ENCODE results near the gene TXLNA.
A peak's percentile ranks its signal among the peaks of the same experiment; 100 is the strongest.

The TXLNA gene

DNA sequence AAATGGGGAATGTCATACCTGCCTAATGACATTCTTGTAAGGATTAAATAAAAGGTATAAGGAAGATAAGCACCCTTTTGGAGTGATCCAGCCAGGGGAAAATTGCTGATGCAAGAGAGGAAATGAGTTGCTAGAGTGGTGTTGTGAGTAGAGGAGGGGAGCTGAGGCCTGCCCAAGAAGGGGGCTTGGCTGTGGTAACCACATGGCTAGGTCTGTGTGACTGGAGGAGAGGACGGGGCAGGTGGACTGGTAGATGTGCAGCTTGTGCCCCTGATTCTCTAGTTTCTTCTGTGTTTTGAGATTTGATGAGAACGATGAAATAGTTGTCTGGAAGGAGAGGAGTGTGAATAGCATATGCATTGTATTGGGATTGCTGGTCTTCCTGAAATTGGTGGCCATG is 6.6 kb downstream of the TXLNA start:
- DNase-seq = no peak

- no peak for DNase-seq
These were observed 7.0 kb downstream of the TXLNA start for GRCh38 chr1:32186491-32186890.

GRCh38 chr1:32187850-32188249 is 8.4 kb downstream of the TXLNA start:
- DNase-seq = no peak

GRCh38 chr1:32192220-32192948 is 12.9 kb downstream of the TXLNA start:
- DNase-seq = no peak

DNA sequence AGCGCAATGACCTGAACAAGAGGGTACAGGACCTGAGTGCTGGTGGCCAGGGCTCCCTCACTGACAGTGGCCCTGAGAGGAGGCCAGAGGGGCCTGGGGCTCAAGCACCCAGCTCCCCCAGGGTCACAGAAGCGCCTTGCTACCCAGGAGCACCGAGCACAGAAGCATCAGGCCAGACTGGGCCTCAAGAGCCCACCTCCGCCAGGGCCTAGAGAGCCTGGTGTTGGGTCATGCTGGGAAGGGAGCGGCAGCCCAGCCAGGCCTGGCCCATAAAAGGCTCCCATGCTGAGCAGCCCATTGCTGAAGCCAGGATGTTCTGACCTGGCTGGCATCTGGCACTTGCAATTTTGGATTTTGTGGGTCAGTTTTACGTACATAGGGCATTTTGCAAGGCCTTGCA is 15.5 kb downstream of the TXLNA start:
- DNase-seq = no peak

DNA sequence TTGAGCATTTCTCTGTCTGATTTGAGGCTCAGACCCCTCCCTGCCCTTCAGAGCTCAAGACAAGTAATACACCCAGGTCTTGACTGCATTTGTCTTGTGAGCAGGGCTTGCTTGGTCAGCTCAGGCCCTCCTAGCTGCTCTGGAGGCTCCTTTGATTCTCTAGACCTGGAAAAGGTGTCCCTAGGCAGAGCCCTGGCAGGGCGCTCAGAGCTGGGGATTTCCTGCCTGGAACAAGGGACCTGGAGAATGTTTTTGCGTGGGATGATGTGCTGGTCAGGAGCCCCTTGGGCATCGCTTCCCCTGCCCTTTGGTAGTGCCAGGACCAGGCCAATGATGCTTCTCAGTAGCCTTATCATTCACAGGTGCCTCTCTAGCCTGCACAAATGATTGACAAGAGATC is 16.1 kb downstream of the TXLNA start:
- no peak for DNase-seq

GRCh38 chr1:32195972-32196823 is 16.7 kb downstream of the TXLNA start:
- no peak for DNase-seq

DNA sequence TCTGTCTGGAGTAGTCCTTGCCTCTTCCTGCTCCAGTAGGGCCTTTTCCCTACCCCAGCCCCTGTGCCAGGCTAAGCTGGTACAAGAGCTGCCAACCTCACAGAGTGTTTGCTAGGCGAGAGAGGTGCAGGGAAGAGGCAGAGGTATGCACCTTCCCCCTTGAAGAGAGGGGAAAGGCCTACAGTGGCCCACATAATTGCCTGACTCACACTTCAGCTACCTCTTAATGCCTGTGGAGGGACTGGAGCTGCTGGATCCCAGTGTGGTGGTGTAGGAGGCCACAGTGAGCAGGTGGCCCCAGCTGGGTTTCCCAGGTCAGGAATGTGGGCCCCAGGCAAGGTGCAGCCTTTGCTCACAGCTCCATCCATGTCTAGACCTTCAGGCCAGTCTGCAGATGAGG is 17.6 kb downstream of the TXLNA start:
- no peak for DNase-seq

DNA sequence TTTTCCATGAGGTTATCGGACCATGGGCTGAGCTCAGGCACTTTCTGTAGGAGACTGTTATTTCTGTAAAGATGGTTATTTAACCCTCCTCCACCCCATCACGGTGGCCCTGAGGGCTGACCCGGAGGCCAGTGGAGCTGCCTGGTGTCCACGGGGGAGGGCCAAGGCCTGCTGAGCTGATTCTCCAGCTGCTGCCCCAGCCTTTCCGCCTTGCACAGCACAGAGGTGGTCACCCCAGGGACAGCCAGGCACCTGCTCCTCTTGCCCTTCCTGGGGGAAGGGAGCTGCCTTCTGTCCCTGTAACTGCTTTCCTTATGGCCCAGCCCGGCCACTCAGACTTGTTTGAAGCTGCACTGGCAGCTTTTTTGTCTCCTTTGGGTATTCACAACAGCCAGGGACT is 18.4 kb downstream of the TXLNA start:
- DNase-seq = no peak

GRCh38 chr1:32198237-32199042 is 19.0 kb downstream of the TXLNA start:
- no peak for DNase-seq

GRCh38 chr1:32199043-32199716 is 19.7 kb downstream of the TXLNA start:
- no peak for DNase-seq

DNA sequence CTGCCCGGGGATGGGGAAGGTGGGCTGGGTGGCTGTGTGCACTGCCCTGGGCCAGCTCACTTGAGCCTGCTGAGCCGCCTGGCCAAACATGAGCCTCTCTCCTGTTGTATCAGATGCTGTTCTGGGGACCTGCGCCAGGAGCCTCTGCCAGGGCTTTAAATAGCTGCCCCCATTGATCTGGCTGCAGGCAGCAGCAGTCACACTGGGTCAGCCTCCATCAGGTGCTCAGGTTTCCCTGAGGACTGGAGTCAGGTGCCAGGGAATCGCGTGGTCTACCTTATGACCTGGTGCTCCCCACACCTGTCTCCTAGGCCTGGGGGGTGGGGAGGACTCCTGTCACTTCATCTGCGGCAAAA is 20.2 kb downstream of the TXLNA start:
- no peak for DNase-seq

- DNase-seq = peak; percentile 40
These were observed 20.9 kb downstream of the TXLNA start, which contains the start of gene CCDC28B for GRCh38 chr1:32200226-32201010. Gene CCDC28B (plus strand): TSS chr1:32200595. CDS start chr1:32201936, 1,341 bp downstream.

DNA sequence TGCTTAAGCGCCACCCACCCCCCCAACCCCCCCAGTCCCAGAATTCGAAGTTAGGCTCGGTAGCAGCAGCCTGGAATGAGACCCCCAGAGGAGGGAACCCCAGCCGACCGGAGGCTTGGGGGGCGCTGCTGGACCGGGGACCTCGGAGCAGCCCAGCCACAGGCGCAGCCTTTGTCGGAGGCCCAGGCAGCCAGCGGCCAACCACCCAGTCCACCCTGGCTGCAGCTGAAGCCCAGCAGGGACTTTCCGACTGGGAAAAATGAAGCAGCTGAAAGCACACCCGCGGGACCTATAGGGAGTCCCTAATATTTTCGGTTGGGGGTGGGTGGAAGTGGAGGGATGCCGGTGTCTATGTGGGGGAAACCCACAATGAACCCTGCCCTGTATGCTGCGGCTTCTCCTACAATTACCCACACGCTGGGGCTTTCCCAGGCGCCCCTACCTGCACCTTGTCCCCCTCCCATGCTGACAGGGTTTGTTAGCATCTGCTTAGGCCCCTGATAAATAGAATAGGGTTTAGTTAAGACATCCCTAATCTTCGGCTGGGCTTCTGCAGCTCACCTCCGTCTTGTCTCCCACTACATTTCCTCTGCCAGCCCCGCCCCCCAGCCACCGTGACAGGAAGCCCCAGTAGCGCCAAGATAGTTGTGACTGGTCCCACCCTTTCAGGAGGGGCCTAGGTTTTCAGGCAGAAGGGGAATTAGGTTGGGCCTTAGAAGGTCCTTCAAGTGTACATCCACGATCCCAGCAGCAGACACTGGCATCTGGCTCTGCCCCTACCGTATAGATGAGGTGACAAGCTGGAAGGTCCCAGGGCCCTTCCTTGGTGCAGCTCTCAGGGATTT is 21.8 kb downstream of the TXLNA start:
- DNase-seq = peak; percentile 29

DNA sequence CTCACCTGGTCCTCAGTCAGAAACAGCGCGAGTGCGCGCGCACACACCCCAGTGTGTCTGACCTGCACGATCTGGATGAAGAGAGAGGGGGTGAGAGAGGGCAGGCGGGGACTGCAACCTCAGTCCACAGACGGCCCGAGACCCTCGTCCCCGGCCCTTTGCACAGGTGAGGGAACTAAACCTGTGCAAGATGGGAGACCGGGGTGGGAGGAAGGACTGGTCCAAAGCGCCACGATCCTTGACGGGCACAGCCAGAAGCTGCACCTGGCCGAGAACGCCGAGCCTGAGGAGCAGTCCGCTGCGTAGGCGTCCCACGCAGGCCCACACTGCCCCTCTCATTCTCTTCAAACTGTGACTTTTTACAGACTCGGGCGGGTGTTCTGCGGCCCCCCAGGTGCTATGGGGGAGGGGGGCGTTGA is 25.5 kb downstream of the TXLNA start:
- no peak for DNase-seq

DNA sequence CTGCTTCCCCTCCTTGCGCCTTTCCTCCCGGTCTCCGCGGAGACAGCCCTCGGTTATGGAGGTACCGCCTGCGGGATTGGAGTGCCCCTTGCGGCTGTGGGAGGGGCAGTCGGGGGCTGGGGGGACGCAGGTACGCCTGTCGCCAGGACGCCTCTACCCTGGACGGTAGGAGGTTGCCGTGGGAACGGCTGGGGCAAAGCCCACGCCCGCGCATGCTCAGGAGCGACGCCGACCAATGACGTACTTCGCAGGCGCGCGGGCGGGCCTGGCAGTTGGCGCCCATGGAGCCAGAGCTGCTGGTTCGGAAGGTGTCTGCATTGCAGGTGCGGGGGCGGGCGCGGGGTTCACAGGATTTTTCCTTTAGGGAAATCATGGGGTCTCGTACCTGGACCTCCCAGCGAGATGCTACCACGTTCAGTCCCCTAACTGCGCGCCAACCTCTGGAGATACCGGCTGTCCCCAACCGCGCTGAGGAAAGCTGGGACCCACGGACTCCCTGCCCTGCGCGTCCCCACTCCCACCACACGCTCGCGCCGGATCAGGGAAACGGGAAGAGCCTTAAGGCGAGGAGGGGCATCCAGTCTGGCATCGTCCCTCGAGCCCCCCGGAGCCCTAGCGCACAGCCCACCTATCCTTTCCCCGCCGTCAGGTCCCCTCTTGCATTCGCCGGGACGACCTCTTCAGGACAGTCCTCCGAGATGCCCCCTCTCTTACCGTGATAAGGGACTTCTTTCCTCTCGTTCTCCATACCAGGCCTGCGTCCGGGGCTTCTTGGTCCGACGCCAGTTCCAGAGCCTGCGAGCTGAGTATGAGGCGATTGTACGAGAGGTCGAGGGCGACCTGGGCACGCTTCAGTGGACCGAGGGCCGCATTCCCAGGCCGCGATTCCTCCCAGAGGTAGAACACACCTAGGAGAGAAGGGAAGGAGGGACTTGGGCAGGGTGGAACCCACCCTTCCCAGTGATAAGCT is 26.2 kb downstream of the TXLNA start, which contains the start of gene IQCC:
TSS of gene IQCC (plus strand) at position 271 of the 970 bp plus-strand sequence. CDS start at position 282, 11 bp downstream.
- DNase-seq = peak; percentile 74

DNA sequence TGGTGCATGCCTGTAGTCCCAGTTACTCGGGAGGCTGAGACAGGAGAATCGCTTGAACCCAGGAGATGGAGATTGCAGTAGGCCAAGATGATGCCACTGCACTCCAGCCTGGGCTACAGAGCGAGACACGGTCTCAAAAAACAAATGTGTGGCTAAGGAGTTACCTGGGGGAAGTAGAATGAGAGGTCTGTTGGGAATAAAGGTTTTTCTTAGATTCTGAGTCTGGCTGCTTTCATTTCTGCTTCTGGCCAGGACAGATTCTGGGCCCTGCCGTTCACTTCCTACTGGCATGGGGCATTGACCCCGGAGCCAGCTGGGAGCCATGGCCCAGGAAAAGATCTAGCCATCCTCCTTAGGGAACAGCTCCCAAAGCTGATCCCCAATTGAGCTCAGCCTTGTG is 29.0 kb downstream of the TXLNA start:
- DNase-seq = no peak

DNA sequence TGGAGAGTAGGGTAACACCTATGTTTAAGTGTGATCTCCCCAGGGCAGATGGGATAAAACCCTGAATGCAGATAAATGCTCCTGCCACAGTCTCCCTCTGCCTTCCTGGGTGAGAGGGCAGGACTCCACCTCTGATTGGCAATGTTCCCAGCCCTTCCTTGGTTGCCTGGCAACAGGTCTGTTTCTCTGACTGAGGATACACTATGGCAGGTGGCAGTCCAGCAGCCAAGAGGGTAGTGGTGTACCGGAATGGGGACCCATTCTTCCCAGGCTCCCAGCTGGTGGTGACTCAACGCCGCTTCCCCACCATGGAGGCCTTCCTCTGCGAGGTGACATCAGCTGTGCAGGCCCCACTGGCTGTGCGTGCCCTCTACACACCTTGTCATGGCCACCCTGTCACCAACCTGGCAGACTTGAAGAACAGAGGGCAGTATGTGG is 29.4 kb downstream of the TXLNA start, which contains the start of gene DCDC2B:
TSS of gene DCDC2B (plus strand) at position 199 of the 438 bp plus-strand sequence. CDS start at position 204, 5 bp downstream.
- peak; percentile 14 for DNase-seq

Data from NCI-H526 treated with DMSO at 0.1 percent for 48 hours (cell line).